HG02852 (cell line): ENCODE data around the gene ZBTB16.
"Not testable (repeated sequence)": the region's sequence is repeated elsewhere in the genome, so short reads cannot be mapped to it uniquely, and the experiment has no call there.

Source experiments
- ATAC-seq: cut with Tn5 transposase; IDR thresholded peaks from one replicate; pipeline ENCODE4 v1.9.1; 2021; ENCODE audit warnings: mild to moderate bottlenecking, moderate library complexity; ENCODE audit not compliant: unreplicated experiment

The ZBTB16 gene

GRCh38 chr11:114042234-114042633, 17.3 kb upstream of the ZBTB16 start:
- ATAC-seq = no peak

- no peak for ATAC-seq
Observed at GRCh38 chr11:114044042-114044871, 15.3 kb upstream of the ZBTB16 start.

- ATAC-seq = no peak
Observed at GRCh38 chr11:114047327-114047726, 12.2 kb upstream of the ZBTB16 start.

GRCh38 chr11:114049050-114049449, 10.5 kb upstream of the ZBTB16 start:
- no peak for ATAC-seq

- ATAC-seq = not testable (repeated sequence)
Observed at GRCh38 chr11:114049766-114050165, 9.7 kb upstream of the ZBTB16 start.

GRCh38 chr11:114050258-114050927, 9.1 kb upstream of the ZBTB16 start:
- ATAC-seq = no peak

- no peak for ATAC-seq
Observed at GRCh38 chr11:114051558-114051957, 8.0 kb upstream of the ZBTB16 start.

GRCh38 chr11:114052160-114052559, 7.4 kb upstream of the ZBTB16 start:
- ATAC-seq = no peak

- ATAC-seq = no peak
Observed at GRCh38 chr11:114053406-114053805, 6.1 kb upstream of the ZBTB16 start.

- ATAC-seq = no peak
Observed at GRCh38 chr11:114054806-114055205, 4.7 kb upstream of the ZBTB16 start.

- no peak for ATAC-seq
Observed at GRCh38 chr11:114056409-114056808, 3.1 kb upstream of the ZBTB16 start.

- no peak for ATAC-seq
Observed at GRCh38 chr11:114057147-114057546, 2.4 kb upstream of the ZBTB16 start.

- no peak for ATAC-seq
Observed at GRCh38 chr11:114057605-114058004, 1.9 kb upstream of the ZBTB16 start.

GRCh38 chr11:114058026-114058706, 1.3 kb upstream of the ZBTB16 start:
- ATAC-seq = no peak

GRCh38 chr11:114058871-114059277, 637 bp upstream of the ZBTB16 start:
- no peak for ATAC-seq

- no peak for ATAC-seq
Observed at GRCh38 chr11:114059984-114060391, 477 bp downstream of the ZBTB16 start.

GRCh38 chr11:114060392-114061047, 1.0 kb downstream of the ZBTB16 start:
- ATAC-seq = no peak

GRCh38 chr11:114061048-114061680, 1.7 kb downstream of the ZBTB16 start:
- ATAC-seq = no peak

- no peak for ATAC-seq
Observed at GRCh38 chr11:114061681-114062049, 2.2 kb downstream of the ZBTB16 start.

- no peak for ATAC-seq
Observed at GRCh38 chr11:114062272-114062671, 2.8 kb downstream of the ZBTB16 start.
